NCI-H2171 treated with DMSO at 0.1 percent for 48 hours (cell line): ENCODE data around the gene PPP1R3D.
A peak's percentile ranks its signal among the peaks of the same experiment; 100 is the strongest.
"Not testable (repeated sequence)": the region's sequence is repeated elsewhere in the genome, so short reads cannot be mapped to it uniquely, and the experiment has no call there.

Experiments
- DNase-seq: peaks from one replicate; lab custom pipeline; 2025; lab: John Stamatoyannopoulos, UW

The PPP1R3D gene, protein sequence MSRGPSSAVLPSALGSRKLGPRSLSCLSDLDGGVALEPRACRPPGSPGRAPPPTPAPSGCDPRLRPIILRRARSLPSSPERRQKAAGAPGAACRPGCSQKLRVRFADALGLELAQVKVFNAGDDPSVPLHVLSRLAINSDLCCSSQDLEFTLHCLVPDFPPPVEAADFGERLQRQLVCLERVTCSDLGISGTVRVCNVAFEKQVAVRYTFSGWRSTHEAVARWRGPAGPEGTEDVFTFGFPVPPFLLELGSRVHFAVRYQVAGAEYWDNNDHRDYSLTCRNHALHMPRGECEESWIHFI

DNA sequence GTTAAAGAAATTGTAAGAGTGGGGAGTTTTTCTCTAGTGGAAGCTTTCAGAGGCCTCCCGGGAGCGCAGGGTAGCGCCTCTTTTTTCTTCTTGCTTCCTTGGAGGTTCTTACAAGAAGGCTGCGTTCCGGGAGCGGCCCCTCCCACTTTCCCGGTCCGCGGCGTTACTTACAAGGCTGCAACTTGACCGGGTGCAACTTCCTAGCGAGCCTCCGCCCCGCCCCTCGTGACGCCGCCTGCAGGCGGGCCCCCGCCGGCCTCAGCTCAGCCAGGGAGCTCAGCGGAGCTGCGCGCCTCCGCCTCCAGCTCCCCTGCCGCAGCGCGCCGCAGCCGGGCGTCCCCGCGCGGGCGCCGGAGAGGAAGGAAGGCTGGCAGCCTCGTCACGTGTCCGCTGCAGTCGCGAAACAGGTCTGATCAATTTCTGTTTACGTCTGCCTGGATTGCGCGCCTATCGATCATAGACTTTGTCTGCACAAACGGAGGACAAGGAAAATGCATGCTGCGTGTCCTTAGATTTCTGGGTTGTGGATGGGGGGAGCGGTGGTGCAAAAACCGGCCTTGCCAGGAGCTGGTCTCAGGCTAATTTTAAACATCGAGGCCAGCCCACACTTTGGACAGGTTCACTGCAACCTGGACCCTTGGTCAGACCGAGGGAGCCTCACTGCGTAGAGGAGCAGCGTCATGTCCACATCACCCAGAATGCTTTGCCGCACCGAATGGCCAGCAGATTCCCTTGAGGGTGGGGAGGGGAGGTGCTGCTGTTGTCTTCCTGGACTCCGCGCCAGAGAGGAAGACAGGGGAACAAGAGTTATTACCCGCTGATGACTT, at the start of gene PPP1R3D, which contains the start of gene FAM217B:
TSS of gene PPP1R3D (minus strand) at position 177 of the 827 bp plus-strand sequence. CDS start 374 bp downstream, outside the sequence.
TSS of gene FAM217B (plus strand) at position 261 of the 827 bp plus-strand sequence. CDS start 3,555 bp downstream, outside the sequence.
- peak; percentile 90 for DNase-seq

DNA sequence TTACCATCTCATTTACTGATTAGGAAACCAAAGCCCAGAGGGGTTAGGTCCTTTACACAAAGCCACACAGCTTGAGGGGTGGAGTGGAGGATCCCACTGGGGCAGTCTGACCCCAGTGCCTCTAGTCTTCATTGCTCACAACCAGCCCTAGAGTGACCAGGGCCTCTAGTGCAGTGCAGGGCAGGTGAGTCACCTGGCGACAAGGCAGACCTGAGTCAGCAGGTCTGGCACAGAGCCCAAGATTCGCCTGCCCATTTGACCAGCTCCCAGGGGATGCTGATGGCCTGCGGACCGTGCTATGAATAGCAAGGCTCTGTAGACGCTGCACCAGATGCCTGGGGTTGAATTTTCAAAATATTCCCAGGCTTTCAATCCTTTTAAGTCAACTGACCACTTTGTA, 48.0 kb upstream of the PPP1R3D start:
- DNase-seq = no peak

DNA sequence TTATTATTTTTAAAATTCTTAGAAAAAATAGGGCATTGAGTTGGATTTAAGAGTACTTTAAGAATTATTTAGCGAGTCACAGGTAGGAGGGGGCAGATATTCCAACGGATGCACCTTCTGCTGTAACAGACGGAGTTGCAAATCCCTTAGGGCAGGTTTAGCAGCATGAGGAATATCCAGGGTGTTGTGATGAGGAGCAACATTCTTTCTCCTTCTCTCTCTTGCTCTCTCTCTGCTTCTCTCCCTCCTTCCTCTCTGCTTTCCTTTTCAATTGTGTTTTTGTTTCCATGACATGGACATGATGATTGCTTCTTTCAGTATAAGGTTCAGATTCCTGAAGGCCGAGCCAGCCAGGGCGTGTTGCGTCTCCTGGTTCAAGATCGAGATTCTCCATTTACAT, 47.0 kb upstream of the PPP1R3D start:
- peak; percentile 96 for DNase-seq

DNA sequence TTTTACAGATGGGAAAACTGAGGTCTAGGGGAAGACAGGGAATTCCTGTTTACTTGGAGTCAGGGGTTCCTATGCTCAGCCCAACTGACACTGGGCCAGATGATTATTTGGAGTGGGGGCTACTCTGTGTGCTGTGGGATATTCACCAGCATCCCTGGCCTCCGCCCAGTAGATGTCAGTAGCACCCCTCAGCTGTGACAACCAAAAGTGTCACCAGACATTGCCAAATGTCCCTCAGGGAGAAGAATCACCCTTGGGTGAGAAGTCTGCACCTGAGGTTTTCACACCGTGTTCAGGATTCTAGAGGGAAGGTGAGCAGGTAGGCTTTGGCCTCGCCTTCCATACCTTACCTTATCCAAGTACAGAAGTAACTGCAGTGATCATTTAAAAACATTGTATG, 45.8 kb upstream of the PPP1R3D start:
- DNase-seq = peak; percentile 40

DNA sequence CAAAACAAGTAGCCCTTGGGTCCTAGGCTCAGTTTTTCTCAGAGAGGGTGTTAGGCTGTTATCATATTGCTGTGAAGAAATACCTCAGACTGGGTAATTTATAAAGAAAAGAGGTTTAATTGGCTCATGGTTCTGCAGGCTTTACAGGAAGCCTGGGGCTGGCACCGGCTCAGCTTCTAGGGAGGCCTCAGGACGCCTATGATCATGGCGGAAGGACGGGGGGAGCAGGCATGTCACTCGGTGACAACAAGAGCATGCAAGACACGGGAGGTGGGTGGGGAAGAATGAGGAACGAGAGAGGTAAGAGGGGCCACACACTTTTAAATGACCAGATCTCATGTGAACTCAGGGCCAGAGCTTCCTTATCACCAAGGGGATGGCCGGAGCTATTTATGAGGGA, 45.1 kb upstream of the PPP1R3D start:
- DNase-seq = no peak

DNA sequence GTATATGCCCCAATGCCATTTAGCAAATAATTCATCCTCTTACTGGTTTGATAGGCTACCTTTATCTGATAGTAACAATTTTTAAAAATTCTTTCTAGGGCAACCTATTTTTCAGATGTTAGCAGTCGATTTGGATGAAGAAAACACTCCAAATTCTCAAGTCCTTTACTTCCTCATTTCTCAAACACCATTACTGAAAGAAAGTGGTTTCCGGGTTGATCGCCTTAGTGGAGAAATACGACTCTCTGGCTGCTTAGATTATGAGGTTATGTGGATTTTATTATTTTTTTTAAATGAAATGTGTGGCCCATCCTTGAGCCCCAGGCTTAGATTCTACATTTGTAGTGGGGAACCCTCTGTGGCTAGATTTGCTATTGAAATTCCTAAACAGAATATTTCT, 44.4 kb upstream of the PPP1R3D start:
- no peak for DNase-seq

DNA sequence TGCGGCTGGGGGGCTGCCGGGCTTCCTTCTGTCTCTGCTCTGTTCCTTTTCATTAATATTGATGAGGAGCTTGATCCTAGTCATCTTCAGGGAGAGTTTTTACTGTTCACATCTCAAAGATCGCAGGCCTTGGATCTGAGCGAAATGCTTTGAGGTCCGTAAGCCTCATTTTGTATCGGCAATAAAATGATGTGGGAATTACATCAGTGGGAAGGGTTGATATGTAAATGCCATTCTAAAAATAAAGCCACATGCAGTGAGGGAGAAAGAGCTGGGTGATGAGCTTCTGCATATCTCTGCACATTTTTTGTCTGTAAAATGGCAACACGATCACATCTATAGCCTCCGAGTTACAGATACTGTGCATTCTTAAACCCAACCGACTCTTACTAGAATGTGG, 43.0 kb upstream of the PPP1R3D start:
- DNase-seq = no peak

DNA sequence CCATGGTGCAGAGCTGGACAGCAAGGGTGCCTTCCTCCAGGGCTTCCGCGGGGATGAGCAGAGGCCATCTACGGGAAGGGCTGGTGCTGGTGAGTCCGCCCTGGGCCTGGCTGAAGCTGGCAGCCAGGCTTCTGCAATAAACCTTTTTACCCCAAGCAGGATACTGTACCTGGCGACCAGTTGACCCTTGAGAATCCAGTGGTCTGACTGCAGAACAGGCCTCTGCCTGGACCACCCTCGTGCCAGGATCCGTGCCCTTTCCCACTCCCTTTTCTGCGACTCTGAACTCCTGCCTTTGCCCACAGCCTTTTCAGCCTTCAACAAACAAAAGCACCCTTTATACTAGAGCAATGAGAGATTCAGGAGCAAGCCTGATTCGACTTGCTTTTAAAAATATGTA, 37.0 kb upstream of the PPP1R3D start:
- DNase-seq = no peak

DNA sequence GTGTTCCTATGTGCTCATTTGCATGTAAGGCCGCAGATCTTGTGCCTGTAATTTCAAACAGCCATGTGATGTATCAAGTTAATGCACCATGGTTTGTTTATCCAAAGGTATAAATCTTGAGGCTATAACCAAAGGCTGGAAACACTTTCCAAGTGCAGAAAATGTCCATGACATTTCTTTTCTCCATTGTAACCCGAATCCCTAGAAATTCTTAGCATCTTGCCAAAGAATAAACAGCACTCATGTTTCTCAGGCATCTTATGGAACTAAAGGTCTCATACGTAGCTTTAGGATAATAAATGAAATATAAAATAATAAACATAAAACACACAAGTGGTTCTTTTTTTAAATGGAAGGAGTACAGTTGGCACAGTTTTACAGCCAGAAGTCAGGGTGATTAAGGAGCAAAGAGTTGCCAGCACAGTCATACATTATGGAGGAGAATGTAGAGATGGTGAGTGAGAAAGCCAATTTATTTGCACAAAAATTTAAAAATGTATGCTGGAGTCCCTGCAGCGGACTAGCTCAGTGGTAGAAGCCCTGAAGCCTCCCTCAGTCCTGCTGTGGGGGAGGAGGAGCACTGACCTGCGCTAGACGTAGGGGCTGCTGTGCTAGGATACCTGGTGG, 36.2 kb upstream of the PPP1R3D start:
- DNase-seq = no peak

DNA sequence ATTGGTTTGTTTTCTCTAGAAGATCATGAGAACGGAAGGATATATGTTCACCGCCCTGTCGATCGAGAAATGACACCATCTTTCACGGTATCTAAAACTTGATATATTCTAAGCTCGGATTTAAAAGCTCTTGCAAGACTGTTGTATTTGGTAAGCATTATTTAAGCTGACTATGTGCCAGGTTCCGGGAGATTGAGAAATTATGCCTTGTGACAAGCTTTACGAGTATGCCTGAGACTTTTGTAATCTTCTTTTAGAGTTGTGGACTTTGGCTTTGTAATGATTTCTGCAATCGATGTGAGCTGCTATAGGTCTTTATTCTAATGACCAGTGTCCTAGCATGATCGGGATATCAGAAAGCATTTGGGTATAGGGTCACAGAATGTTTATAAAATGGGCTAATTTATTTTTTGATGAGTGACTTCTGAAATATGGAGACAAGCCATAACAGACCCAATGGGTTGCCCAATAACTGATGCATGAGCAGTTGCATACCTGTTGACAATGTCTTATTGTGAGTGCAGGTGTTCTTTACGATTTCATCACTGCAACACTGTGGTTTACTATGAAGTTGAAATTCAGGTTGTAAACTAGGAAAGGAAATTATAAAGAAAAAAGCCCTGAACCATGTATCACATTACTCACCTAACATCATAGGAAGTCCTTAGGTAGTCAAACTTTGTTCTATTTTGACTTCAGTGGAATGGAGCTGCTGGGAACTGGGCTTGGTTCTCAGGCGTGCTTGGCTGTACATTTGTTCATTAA, 32.1 kb upstream of the PPP1R3D start:
- no peak for DNase-seq

DNA sequence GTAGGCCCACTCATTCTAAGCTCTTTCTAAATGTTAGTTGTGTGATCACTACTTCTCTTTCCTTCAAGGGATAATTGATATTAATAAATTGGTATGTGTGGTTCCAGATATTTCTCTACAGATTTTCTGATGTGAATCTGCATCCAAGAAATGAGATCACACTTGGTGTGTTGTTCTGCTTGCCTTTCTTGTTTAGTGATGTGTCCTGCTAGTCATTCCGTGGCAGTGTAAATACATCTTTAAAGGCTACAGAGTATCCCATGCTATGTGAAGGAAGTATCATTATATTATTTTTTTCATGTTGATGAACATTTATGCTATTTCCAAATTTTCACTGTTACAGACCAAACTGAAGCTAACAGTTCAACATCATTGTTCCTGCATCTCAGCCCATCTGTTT, 31.3 kb upstream of the PPP1R3D start:
- no peak for DNase-seq

DNA sequence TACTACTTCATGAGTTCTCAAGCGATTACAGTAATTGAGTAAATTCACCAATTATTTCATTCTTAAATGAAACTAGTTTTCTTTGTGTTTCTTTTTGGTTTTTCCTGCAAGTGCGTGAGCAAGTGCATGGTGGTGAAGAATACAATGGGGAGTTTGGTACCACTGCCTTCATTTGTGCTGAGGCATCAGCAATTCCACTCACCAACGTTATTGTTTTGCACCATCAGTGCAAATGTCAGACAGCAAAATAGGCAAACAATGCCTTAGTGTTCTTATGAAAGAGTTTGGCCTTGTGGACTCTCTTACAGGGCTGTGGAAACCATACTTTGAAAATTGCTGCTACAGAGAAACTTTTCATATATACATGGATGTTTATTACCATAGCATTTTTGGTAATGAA, 26.3 kb upstream of the PPP1R3D start:
- no peak for DNase-seq

DNA sequence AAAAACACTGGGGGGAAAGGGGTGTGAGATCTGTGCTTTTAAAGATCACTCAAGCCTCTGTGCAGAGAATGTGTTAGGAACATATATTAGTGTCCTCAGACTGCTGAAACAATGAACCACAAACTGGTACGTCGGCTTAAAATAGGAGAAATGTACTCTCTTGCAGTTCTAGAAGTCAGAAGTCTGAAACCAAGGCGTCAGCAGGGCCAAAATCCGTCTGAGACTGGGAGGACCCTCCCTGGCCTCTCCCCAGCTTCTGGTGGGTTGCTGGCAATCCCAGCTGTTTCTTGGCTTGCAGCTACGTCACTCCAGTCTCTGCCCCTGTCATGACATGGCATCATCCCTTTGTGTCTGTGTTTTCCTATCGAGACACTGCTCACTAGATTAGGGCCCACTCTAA, 22.1 kb upstream of the PPP1R3D start:
- no peak for DNase-seq

DNA sequence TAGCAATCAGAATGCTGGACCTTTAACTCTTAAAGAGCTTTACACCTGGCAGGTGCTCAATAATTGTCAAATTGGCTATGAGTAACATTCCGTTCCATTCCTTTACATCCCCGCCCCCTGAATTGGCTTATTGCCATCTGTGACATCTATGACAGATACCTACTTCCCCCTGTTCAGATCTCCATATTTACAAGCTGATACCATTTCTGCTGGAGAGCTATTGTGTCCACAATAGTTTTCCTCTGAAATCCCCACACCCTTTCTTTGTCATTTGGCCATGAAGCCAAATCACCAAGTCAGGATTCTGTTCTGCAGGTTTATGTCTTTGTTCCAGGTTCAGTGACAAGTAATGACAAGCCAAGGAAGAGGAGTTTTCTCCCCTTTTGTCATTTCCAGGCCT, 21.3 kb upstream of the PPP1R3D start:
- DNase-seq = no peak

DNA sequence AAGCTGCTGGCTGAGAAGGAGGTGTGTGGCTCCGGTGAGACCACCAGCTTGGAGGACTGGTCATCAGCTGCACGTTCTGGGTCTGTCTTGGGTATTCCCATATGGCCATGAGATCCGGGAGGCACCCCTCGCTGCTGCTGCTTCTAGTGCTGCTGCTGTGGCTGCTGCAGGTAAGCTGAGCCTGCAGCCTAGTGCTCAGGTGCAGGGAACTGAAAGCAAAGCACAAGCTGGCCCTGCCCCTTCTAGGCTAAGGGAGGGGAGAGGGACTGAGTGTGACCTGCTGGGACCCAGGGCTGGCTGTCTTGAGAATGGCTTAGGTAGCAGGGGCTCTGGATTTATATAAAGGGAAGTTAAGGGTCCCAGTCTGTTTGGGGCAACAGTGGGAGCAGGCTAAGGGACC, 18.5 kb upstream of the PPP1R3D start:
- DNase-seq = peak; percentile 44

DNA sequence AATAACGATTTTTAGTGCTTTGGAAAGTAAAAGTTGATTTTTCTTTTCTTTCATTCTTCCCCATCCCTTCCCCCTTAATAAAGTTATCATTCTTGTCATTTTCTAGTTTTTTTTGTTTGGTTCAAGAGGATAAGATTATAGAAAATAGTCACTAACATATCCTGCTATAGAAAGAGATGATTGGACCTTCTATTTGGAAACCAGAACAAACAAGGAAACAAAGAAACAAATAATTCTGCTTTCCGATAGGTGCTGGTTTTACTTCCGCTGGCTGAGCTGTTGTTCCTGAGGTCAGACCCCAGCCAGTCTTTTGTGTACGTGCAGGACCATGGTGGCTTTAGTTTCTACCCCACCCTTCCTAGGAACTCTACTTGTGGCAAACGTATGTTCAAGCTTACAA, 18.0 kb upstream of the PPP1R3D start, which contains the start of gene CDH26:
TSS of gene CDH26 (plus strand) at position 301 of the 400 bp plus-strand sequence. CDS start 304 bp downstream, outside the sequence.
- DNase-seq = no peak

DNA sequence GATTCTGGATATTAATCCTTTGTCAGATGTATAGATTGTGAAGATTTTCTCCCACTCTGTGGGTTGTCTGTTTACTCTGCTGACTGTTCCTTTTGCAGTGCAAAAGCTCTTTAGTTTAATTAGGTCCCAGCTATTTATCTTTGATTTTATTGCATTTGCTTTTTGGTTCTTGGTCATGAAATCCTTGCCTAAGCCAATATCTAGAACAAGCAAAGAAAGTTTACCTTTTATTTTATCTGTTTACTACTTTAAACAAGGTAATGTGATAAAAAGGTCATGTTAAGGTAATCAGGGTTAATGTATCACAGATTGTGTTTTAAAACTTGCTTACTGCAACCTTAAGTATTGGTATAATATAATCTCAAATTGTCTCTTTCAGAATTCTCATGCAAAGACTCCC, 17.5 kb upstream of the PPP1R3D start:
- DNase-seq = not testable (repeated sequence)

DNA sequence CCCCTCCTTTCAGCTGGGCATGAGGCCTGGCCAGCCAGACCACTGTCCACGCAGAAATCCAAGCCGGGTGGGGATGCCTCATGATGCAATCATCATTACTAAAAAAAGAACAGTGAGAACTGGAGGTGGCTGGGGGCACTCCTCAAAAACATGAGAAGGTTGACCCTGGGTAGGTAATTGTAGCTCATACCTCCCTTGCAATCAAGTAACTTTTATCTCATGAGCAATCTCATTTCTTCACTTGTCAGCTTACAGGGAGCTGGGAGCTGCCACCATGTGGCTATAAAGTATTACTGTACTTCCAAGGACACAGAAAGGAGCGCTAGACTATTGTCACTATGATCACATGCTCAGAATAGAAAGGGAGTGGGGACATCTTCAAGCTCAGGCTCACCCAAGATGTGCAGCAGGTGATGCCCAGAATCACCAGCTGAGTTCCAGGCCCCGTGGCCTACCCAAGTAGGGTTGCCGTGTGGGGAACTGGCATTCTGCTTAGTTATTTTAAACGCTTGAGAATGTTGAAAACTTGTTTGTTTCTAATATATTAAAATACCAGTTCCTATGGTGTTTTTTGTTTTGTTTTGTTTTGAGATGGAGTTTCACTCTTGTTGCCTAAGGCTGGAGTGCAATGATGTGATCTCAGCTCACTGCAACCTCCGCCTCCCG, 15.2 kb upstream of the PPP1R3D start:
- peak; percentile 44 for DNase-seq

DNA sequence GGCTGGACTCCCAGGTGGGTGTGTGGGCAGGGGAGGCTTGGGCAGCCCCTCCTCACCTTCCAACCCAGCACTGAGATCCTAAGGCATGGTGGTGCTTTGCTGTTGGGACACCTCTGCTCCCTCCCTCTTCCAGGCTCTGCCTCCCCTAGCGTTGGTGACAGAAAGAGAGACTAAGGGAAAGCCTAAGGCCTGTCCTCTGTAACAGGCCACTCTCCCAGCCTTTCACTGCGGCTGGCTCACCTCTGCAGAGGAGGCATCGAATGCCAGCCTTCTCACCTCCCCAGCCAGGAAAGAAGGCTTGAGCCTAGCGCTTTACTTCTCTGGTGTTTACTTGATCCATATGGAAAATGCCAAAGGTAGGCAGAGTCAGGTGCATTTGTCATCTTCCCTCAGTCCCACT, 14.6 kb upstream of the PPP1R3D start:
- DNase-seq = no peak

DNA sequence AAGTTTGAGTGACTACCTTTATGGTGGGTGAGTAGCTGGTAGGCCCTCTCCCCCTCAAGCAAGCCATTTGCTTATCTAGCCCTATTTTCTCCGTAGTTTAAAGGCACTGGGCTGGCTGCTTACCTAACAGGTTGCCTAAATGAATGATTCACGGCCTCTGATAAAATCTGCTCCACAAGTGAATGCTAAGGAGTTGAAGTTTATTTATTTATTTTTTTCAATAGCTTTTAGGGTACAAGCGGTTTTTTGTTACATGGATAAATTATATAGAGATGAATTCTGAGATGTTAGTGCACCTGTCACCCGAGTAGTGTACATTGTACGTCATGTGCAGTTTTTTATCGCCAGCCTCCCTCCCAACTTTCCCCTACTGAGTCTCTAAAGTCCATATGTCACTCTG, 9.8 kb upstream of the PPP1R3D start:
- DNase-seq = peak; percentile 73
